ENCODE data around the gene TEP1. TPM values are rescaled to one million over a fixed set of nuclear protein-coding genes. Genes with fewer than 3 reads are reported as not detected.
"Not testable (repeated sequence)": the region's sequence is repeated elsewhere in the genome, so short reads cannot be mapped to it uniquely, and the experiment has no call there.

Gene TEP1
- total RNA-seq: 10 to 100 TPM; 47.1 to 49.3 TPM

DNA sequence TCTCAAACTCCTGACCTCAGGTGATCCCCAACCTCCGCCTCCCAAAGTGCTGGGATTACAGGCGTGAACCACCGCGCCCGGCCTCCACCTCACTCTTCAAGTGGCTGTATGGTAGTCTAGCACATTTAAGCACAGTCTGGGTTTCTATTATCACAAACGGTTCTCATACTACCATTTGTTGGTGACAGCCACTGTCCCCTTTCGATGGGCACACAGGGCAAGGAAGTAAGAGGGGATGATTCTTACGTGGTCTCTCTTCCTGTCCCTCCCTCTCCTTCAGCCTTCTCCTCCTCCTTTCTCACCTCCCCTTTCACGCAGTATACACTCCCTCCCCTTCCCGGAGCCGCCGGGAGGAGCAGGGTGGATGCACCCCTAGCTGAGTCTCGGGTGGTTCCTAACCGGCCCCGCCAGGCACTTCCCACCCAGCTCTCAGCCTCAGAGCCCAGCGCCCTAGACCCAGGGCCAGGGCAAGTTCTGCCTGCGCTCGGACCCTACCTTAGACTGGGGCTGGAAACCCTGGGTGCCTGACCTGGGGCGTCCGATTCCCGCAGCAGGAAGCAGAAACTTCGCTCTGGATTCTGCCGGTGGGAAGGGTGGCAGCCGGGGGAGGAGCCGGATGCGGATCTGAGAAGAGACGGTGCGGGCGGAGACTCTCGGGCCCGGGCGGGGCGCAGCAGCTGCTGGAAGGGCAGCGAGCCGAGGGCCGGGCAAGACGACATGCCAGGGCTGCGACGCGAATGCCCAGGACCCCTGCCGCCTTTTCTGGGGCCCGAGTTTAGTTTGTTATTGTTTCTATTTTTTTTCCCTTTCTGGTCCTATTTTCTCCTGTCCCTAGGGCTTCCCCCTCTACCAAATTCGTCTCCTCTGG is at the start of gene TEP1:
Gene TEP1, minus strand, starts transcription at position 626 of the 868 bp plus-strand sequence. CDS start 5,062 bp downstream, outside the sequence.
- H3K4me3 Mint-ChIP-seq: peak within 1 kb of the TSS; percentile 93
- H3K27me3 Mint-ChIP-seq: no peaks in the 10 kb centered on the region
- POLR2A ChIA-PET: interaction anchor here (0.6 to 3.6 kb wide), 5 partner anchors 9 to 70 kb away, joined by 3 to 16 read pairs (median 5); partner anchors contain the start of genes APEX1, OSGEP and PARP2
- peak; percentile 87 for DNase-seq
- peak within 1 kb of the TSS; percentile 96 for H3K27ac Mint-ChIP-seq
- intact Hi-C loops (cut with micrococcal nuclease): loop anchor here (1.0 to 5.0 kb wide), 8 partner anchors 12 to 268 kb away; partner anchors contain the start of genes OSGEP, PARP2 and PNP
- H3K4me1 Mint-ChIP-seq (ENCODE audit: low read depth): peaks cover 40% of the 10 kb centered on the region
- CTCF ChIA-PET: interaction anchor here (0.7 to 2.0 kb wide), 9 partner anchors 8 to 268 kb away, joined by 3 to 10 read pairs (median 5); partner anchors contain the start of genes APEX1, CCNB1IP1, OSGEP and PNP
- no peaks in the 10 kb centered on the region for H3K9me3 Mint-ChIP-seq
- peaks cover 5% of the 10 kb centered on the region for H3K36me3 Mint-ChIP-seq

- Mint-ChIP-seq H3K27ac (peak within 1 kb of the TSS; percentile 93), H3K9me3 (no peaks in the 10 kb centered on the region), H3K4me1 (ENCODE audit: low read depth) (peaks cover 33% of the 10 kb centered on the region), H3K4me3 (peak within 1 kb of the TSS; percentile 91), H3K36me3 (peaks cover 24% of the 10 kb centered on the region), H3K27me3 (no peaks in the 10 kb centered on the region)
- ChIA-PET CTCF (interaction anchor here (1.0 to 2.6 kb wide), 8 partner anchors 8 to 510 kb away, joined by 3 to 12 read pairs (median 4); partner anchors contain the start of genes PARP2 and PNP), POLR2A (interaction anchor here (0.6 to 4.5 kb wide), 7 partner anchors 8 to 626 kb away, joined by 3 to 37 read pairs (median 5); partner anchors contain the start of genes PARP2 and PNP)
- peak; percentile 99 for DNase-seq
- intact Hi-C loops (cut with micrococcal nuclease): loop anchor here (1.0 to 5.0 kb wide), 7 partner anchors 8 to 806 kb away; partner anchors contain the start of genes HNRNPC, PARP2 and PNP
Measured at GRCh38 chr14:20461225-20462141, 48.2 kb upstream of the TEP1 start, which contains the start of gene PIP4P1. Gene PIP4P1, minus strand, starts transcription at chr14:20461434. Its CDS starts 109 bp downstream, at chr14:20461325.

DNA sequence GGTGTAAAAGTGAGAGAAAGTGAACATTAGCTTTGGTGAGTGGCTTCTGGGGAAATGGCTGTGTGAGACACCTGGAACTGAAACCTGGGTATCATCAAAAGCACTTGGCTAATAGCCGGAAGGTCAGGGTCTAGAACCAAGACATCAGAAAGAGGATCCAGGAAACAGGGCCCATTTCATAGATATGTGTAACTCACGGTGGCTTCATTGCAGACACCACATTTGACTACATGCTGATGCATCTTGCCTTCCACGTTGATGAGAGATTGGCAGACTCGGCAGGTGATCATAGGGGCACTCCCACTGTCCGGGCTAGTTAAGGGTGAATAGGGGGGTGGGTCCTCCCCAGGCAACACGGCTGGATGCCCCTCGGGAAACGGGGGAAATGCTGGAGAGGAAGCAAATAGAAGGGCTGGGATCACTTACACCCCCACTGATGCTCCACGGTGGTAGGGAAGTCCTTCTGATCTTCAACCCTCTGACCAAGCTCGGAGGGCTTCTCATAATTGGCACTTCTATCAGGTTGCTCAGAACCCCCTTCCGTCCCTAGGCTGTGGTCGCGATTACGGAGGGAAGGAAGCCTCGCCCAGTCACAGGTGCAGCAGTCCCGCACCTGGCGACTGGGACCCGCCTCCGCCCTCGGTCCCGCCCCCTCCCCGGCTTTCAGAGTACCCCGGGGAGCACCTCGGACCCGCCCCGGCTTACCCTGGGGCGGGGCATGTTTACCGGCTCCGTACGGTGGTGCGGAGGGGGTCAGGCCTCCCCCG is 47.3 kb upstream of the TEP1 start:
- POLR2A ChIA-PET: interaction anchor here (0.6 to 4.5 kb wide), 7 partner anchors 9 to 627 kb away, joined by 3 to 37 read pairs (median 5); partner anchors contain the start of genes PARP2 and PNP
- Mint-ChIP-seq H3K36me3 (peaks cover 24% of the 10 kb centered on the region), H3K27ac (peak overlapping the region; percentile 93), H3K4me3 (peak overlapping the region; percentile 91), H3K27me3 (no peaks in the 10 kb centered on the region), H3K9me3 (no peaks in the 10 kb centered on the region), H3K4me1 (ENCODE audit: low read depth) (peaks cover 33% of the 10 kb centered on the region)
- CTCF ChIA-PET: interaction anchor here (1.0 to 2.6 kb wide), 6 partner anchors 9 to 230 kb away, joined by 3 to 12 read pairs (median 4); partner anchors contain the start of genes PARP2 and PNP
- peak; percentile 67 for DNase-seq
- intact Hi-C loops (cut with micrococcal nuclease): loop anchor here (1.0 to 5.0 kb wide), 7 partner anchors 9 to 807 kb away; partner anchors contain the start of genes HNRNPC, PARP2 and PNP

- H3K4me1 Mint-ChIP-seq (ENCODE audit: low read depth): peaks cover 37% of the 10 kb centered on the region
- H3K27ac Mint-ChIP-seq: no peak overlapping the region
- peaks cover 24% of the 10 kb centered on the region for H3K36me3 Mint-ChIP-seq
- no peak overlapping the region for H3K4me3 Mint-ChIP-seq
- no peaks in the 10 kb centered on the region for H3K27me3 Mint-ChIP-seq
- H3K9me3 Mint-ChIP-seq: no peaks in the 10 kb centered on the region
- CTCF ChIA-PET: no interaction called here
- POLR2A ChIA-PET: no interaction called here
- intact Hi-C loops (cut with micrococcal nuclease): loop anchor here (10.0 kb wide), 1 partner anchor 647 kb away; the partner anchor contains the start of gene TMEM253
- no peak for DNase-seq
Measured at GRCh38 chr14:20458031-20458789, 44.9 kb upstream of the TEP1 start.

DNA sequence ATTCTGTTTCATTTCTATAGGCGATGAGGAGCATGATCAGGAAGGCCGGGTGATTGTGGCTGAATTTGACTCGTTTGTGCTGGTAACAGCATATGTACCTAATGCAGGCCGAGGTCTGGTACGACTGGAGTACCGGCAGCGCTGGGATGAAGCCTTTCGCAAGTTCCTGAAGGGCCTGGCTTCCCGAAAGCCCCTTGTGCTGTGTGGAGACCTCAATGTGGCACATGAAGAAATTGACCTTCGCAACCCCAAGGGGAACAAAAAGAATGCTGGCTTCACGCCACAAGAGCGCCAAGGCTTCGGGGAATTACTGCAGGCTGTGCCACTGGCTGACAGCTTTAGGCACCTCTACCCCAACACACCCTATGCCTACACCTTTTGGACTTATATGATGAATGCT is 43.7 kb upstream of the TEP1 start:
- DNase-seq: no peak
- Mint-ChIP-seq H3K27ac (no peak overlapping the region), H3K27me3 (no peaks in the 10 kb centered on the region), H3K4me3 (no peak overlapping the region), H3K36me3 (peaks cover 30% of the 10 kb centered on the region), H3K4me1 (ENCODE audit: low read depth) (peaks cover 40% of the 10 kb centered on the region), H3K9me3 (no peaks in the 10 kb centered on the region)
- ChIA-PET POLR2A (interaction anchor here (2.5 to 4.6 kb wide), 3 partner anchors 13 to 114 kb away, joined by 16 to 66 read pairs (median 42); partner anchors contain the start of genes PARP2, PNP and TEP1), CTCF (no interaction called here)
- intact Hi-C loops (cut with micrococcal nuclease): loop anchor here (10.0 kb wide), 1 partner anchor 648 kb away; the partner anchor contains the start of gene TMEM253

DNA sequence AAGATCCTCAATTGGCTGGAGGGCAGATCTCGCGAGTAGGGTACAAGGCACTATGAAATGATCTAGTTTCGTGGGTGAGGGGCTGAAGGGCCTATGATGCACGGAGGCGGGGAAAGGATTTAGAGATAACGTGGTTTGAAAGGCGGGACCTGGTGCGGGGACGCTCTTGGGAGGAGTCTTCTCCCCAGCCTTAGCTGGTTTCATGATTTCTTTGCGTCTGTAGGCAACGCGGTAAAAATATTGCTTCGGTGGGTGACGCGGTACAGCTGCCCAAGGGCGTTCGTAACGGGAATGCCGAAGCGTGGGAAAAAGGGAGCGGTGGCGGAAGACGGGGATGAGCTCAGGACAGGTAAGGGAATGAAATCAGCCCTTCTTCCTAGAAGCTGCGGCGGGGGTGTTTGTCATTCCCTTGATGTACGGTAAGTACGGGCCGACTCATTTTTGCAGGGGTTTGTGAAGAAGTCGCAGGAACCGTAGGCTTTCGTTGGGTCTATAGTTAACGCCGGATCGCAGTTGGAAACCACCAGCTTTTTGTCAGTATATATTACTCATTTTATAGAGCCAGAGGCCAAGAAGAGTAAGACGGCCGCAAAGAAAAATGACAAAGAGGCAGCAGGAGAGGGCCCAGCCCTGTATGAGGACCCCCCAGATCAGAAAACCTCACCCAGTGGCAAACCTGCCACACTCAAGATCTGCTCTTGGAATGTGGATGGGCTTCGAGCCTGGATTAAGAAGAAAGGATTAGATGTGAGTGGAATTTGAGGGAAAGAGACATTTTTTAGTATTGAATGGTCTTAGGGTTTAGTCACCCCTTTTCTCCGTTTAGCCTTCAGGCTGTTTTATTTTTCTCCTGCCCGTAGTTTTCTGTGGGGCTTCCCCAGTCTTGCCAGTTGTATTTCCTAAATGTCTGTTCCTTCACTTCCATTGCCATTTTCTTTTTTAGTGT is 42.3 kb upstream of the TEP1 start:
- CTCF ChIA-PET: interaction anchor here (0.7 to 4.3 kb wide), 9 partner anchors 11 to 515 kb away, joined by 3 to 29 read pairs (median 6); partner anchors contain the start of genes PARP2, PNP and TEP1
- H3K27me3 Mint-ChIP-seq: no peaks in the 10 kb centered on the region
- DNase-seq: peak; percentile 70
- no peak overlapping the region for H3K4me3 Mint-ChIP-seq
- POLR2A ChIA-PET: interaction anchor here (0.6 to 4.6 kb wide), 12 partner anchors 9 to 228 kb away, joined by 3 to 66 read pairs (median 6); partner anchors contain the start of genes PARP2, PNP and TEP1
- H3K36me3 Mint-ChIP-seq: peaks cover 32% of the 10 kb centered on the region
- peaks cover 31% of the 10 kb centered on the region for H3K4me1 Mint-ChIP-seq (ENCODE audit: low read depth)
- H3K27ac Mint-ChIP-seq: no peak overlapping the region
- intact Hi-C loops (cut with micrococcal nuclease): loop anchor here (1.0 to 10.0 kb wide), 8 partner anchors 14 to 649 kb away; partner anchors contain the start of genes CCNB1IP1, PARP2, PNP and TMEM253
- H3K9me3 Mint-ChIP-seq: no peaks in the 10 kb centered on the region

DNA sequence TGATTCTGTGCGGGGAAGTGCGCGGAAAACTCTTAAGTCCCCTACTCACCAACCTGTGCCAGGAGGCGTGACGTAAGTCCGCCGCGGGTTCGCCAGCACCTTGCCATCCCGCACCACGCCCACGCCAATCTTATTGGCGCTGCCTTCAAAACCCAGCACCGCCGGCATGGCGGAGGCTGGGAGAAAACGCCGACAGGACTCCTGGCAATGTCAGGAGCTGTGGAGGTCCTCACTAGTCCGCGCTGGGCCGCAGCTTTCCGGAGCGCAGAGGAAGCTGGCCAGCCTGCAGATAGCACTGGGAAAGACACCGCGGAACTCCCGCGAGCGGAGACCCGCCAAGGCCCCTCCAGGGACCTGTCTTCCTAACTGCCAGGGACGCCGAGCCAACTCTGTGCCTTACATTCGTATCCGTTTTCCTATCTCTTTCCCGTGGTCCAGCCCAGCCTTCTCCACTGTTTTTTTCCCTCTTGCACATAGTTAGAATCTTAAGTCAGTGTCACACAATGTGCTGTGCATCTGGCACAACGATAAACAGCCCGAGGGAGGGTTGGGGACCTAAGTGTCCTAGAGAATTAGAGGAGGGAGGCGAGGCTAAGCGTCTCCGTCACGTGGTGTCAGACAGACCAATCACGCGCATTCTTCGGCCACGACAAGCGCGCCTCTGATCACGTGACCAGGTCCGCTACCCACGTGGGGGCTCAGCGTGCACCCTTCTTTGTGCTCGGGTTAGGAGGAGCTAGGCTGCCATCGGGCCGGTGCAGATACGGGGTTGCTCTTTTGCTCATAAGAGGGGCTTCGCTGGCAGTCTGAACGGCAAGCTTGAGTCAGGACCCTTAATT is 41.4 kb upstream of the TEP1 start, which contains the start of the genes APEX1 and OSGEP:
Gene APEX1, plus strand, starts transcription at position 711 of the 839 bp plus-strand sequence. CDS start 420 bp downstream, outside the sequence.
Gene OSGEP, minus strand, starts transcription at position 297 of the 839 bp plus-strand sequence. Its CDS starts 129 bp downstream, at position 168.
- H3K27me3 Mint-ChIP-seq: no peaks in the 10 kb centered on the region
- H3K9me3 Mint-ChIP-seq: no peaks in the 10 kb centered on the region
- peak within 1 kb of the TSS; percentile 13 for H3K4me3 Mint-ChIP-seq
- DNase-seq: peak; percentile 99
- H3K27ac Mint-ChIP-seq: no peak within 1 kb of the TSS
- ChIA-PET POLR2A (interaction anchor here (0.6 to 4.6 kb wide), 12 partner anchors 9 to 229 kb away, joined by 3 to 66 read pairs (median 6); partner anchors contain the start of genes PARP2, PNP and TEP1), CTCF (interaction anchor here (0.7 to 4.3 kb wide), 9 partner anchors 11 to 516 kb away, joined by 3 to 29 read pairs (median 6); partner anchors contain the start of genes PARP2, PNP and TEP1)
- H3K36me3 Mint-ChIP-seq: peaks cover 29% of the 10 kb centered on the region
- peaks cover 22% of the 10 kb centered on the region for H3K4me1 Mint-ChIP-seq (ENCODE audit: low read depth)
- intact Hi-C loops (cut with micrococcal nuclease): loop anchor here (1.0 to 10.0 kb wide), 9 partner anchors 15 to 650 kb away; partner anchors contain the start of genes CCNB1IP1, PARP2, PNP and TEP1

- not testable (repeated sequence) for DNase-seq, H3K9me3 Mint-ChIP-seq, H3K27ac Mint-ChIP-seq, H3K27me3 Mint-ChIP-seq
- CTCF ChIA-PET: interaction anchor here (0.6 to 4.3 kb wide), 2 partner anchors 37 to 1004 kb away, joined by 4 to 29 read pairs; no protein-coding TSS in a partner anchor
- intact Hi-C loops (cut with micrococcal nuclease): loop anchor here (10.0 kb wide), 1 partner anchor 652 kb away; the partner anchor contains the start of gene TMEM253
- peak overlapping the region; percentile 31 for H3K4me3 Mint-ChIP-seq
- peaks cover 11% of the 10 kb centered on the region for H3K4me1 Mint-ChIP-seq (ENCODE audit: low read depth)
- POLR2A ChIA-PET: interaction anchor here (4.6 kb wide), 1 partner anchor 17 kb away, joined by 66 read pairs; the partner anchor contains the start of gene PNP
- H3K36me3 Mint-ChIP-seq: peaks cover 32% of the 10 kb centered on the region
Measured at GRCh38 chr14:20452831-20453230, 39.5 kb upstream of the TEP1 start.
